Spinal cord (tissue), 10 donors: ENCODE data around the gene TEX28. TPM values are rescaled to one million over a fixed set of nuclear protein-coding genes. Genes with fewer than 3 reads are reported as not detected.

Experiments
- DNase-seq, 6 donors: peaks; one replicate each; pipeline versions ENCODE4 v3.0.0 to v3.0.0-alpha.2; 2013 to 2015; ENCODE audit warnings: low spot score in 6 of 6, low read depth in 4 of 6
- H3K27ac ChIP-seq: one replicate; pipeline ENCODE4 v1.5.1; 2013; ENCODE audit warnings: low read depth, low read length, control low read depth
- H3K27me3 ChIP-seq: one replicate; pipeline ENCODE4 v1.6.1; 2013; ENCODE audit warnings: low read length; ENCODE audit not compliant: control insufficient read depth, insufficient read depth
- H3K36me3 ChIP-seq: one replicate; pipeline ENCODE4 v1.6.1; 2013; ENCODE audit warnings: low read length; ENCODE audit not compliant: control insufficient read depth, insufficient read depth
- H3K4me1 ChIP-seq: one replicate; pipeline ENCODE4 v1.6.1; 2013; ENCODE audit warnings: low read length; ENCODE audit not compliant: control insufficient read depth, insufficient read depth
- H3K4me3 ChIP-seq: one replicate; pipeline ENCODE4 v1.5.1; 2013; ENCODE audit warnings: low read depth, low read length, control low read depth
- H3K9me3 ChIP-seq: one replicate; pipeline ENCODE4 v1.6.1; 2013; ENCODE audit warnings: low read length; ENCODE audit not compliant: control insufficient read depth, insufficient read depth
- WGBS: methylation state at CpG from one replicate; pipeline ENCODE4 v1.1.5; 2013; ENCODE audit warnings: missing lambda C conversion rate; ENCODE audit not compliant: insufficient coverage; 5-methylcytosine and 5-hydroxymethylcytosine counted together
- polyA plus RNA-seq, 2 donors: library from polyadenylated mRNA; unstranded; fragments of 120-200 nt; gene quantifications; one replicate each; pipeline ENCODE4 v1.2.1, GENCODE V29; 2013; ENCODE audit not compliant: insufficient read length in 2 of 2
- total RNA-seq, 2 donors: library from RNA; depleted of rRNA in 1 of 2; stranded (reverse); fragments of 120-200 nt in 1 of 2; fragments of >200 nt in 1 of 2; gene quantifications; one replicate each; pipeline versions ENCODE4 v1.2.3 to v1.2.4, GENCODE V29; 2013 to 2014
- donor health status: healthy.

TEX28 gene
- total and polyA plus RNA-seq, 4 donors = not detected

DNA sequence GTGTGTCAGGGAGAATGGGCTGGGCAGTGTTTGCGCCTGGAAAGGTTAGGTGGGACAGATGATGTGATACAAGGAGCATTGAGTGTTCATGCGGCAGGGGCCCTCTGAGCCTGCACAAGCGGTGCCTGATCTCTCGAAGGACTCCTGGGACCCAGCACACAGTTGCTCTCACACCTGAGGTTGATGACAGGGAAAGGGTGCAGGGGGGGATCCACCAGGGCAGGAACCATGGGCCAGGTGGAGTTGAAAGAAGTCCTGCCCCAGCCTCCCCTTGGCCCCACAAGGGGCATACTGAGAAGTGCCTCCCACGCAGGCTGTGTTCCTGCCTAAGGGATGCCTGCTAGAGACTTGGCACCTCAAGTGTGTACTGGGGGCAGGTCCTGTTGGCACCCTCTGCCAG lies 33.7 kb upstream of the TEX28 start:
- Histone ChIP-seq H3K36me3 (no peaks in the 10 kb centered on the region), H3K27me3 (no peaks in the 10 kb centered on the region), H3K4me1 (peaks cover 8% of the 10 kb centered on the region), H3K4me3 (no peak overlapping the region), H3K9me3 (no peaks in the 10 kb centered on the region), H3K27ac (no peak overlapping the region)
- DNase-seq = no peak
- WGBS = 93% methylated on average over 5 of the region's 5 CpGs

DNA sequence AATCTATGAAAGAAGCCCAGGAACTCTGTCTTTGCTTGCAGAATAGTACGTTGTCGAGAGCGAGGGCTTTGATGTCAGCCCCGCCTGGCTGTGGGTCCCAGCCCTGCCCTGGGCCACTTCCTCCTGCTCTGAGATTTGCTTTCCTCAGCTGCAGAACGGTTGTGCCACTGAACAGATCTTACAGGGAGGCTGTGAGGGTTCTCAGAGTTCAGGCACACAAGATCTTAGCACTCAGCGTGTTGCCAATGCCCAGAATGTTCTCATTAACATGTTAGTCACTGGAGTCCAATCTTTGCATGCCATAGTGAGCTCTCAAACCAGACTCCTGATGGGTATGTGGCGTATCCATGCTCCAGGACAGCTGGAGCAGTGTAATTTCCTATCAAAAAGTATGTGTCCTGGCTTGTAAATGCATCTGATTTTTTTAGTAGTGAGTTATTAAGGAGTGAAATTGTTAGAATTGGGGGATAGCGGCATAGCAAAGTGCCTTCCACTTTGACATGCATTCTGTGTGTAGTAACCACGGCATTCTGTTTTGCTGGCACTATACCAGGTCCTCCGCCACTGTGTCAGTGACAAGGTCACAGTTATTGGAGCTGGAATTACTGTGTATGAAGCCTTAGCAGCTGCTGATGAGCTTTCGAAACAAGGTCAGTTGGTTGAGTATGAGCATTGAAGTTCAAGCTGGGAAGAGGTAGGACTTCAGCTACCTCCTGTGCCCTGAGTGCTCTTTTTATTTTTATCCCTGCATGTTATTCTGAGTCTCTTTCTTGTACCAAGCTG lies 32.3 kb upstream of the TEX28 start:
- H3K36me3 ChIP-seq = no peaks in the 10 kb centered on the region
- peak in 1 of 6 donors; percentile 72 for DNase-seq
- 44% methylated on average over 10 of the region's 11 CpGs for WGBS
- H3K27ac ChIP-seq = no peak overlapping the region
- H3K4me3 ChIP-seq = no peak overlapping the region
- no peaks in the 10 kb centered on the region for H3K9me3 ChIP-seq
- no peaks in the 10 kb centered on the region for H3K27me3 ChIP-seq
- peaks cover 8% of the 10 kb centered on the region for H3K4me1 ChIP-seq

DNA sequence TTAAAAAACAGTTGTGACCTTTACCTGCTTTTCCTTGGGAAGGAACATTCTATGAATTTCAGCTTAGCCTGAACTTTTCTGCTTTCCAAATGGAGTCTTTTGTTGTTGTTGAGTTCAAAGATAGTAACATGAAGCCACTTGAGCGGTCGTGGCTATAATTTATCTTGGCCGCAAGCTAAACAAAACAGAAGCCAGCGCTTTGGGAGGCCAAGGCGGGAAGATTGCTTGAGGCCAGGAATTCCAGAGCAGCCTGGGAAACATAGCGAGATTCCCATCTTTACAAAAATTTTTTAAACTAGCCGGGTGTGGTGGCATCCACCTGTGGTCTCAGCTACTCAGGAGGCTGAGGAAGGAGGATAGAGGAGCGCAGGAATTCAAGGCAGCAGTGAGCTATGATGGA lies 30.6 kb upstream of the TEX28 start:
- peaks cover 8% of the 10 kb centered on the region for H3K4me1 ChIP-seq
- WGBS = 70% methylated on average over 7 of the region's 8 CpGs
- H3K27ac ChIP-seq = no peak overlapping the region
- no peaks in the 10 kb centered on the region for H3K9me3 ChIP-seq
- no peaks in the 10 kb centered on the region for H3K36me3 ChIP-seq
- no peaks in the 10 kb centered on the region for H3K27me3 ChIP-seq
- H3K4me3 ChIP-seq = no peak overlapping the region
- no peak for DNase-seq

DNA sequence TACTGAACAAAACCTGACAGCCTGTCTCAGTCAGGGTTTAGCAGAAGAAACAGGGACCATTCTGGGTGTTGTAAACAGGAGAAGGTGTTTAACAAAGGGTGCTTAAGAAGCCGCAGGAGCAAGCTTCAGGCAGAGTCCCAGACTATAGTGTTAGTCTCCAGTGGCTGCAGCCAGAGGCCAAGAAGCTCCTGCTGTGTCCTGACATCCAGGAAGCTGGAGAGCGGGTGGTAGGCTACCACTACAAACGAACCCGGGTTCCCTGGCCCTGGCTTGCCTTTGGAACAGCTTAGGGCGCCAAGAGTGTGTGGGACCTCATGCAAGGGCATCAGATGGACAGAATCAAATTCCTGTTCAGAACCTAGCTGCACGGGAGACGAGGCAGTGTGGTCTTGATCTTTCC lies 28.6 kb upstream of the TEX28 start:
- WGBS = 61% methylated on average over 7 of the region's 7 CpGs
- Histone ChIP-seq H3K4me3 (no peak overlapping the region), H3K27me3 (no peaks in the 10 kb centered on the region), H3K4me1 (peaks cover 5% of the 10 kb centered on the region), H3K27ac (no peak overlapping the region), H3K9me3 (no peaks in the 10 kb centered on the region), H3K36me3 (no peaks in the 10 kb centered on the region)
- DNase-seq = no peak

DNA sequence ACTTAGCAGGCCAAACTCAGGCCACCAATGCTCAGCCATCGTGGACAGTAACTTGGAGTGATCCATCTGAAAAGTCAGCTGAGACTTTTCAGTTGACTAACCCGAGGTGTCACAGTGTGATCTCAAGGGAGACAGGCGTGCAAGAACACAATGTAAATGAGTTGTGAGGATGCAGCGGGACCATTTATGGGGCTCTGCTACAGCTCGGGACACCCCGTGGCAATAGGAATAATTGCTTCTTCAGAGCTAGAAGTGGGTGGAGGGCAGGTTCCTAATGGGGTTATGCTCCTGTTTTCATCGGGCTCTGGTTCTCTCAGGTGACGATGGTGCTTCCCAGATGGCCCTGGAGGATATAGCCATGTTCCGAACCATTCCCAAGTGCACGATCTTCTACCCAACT lies 28.0 kb upstream of the TEX28 start:
- H3K36me3 ChIP-seq = no peaks in the 10 kb centered on the region
- H3K9me3 ChIP-seq = no peaks in the 10 kb centered on the region
- peaks cover 4% of the 10 kb centered on the region for H3K4me1 ChIP-seq
- H3K27ac ChIP-seq = no peak overlapping the region
- DNase-seq = no peak
- no peak overlapping the region for H3K4me3 ChIP-seq
- 65% methylated on average over 9 of the region's 10 CpGs for WGBS
- H3K27me3 ChIP-seq = no peaks in the 10 kb centered on the region

DNA sequence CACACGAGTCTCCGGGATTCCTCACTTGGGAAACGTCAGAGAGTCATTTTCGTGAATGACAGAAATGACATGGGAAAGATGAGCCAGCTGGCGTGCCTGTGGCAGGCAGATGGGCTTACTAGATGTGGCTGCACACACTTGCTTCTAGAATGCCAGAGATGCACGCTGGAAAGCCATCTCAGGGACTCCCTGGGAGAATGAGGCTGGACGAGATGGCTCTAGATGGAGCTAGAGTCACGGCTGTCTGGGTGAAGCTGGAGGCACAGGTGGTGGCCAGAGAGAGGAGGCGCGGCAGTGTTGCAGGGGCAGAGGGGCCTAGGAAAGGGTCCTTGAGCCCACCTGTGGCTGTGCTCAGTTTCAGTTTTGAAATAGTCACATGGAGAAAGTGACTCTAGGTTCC lies 26.7 kb upstream of the TEX28 start:
- H3K36me3 ChIP-seq = no peaks in the 10 kb centered on the region
- no peaks in the 10 kb centered on the region for H3K4me1 ChIP-seq
- H3K27me3 ChIP-seq = no peaks in the 10 kb centered on the region
- DNase-seq = peak in 2 of 6 donors; percentile 73 to 75
- no peak overlapping the region for H3K27ac ChIP-seq
- 65% methylated on average over 10 of the region's 10 CpGs for WGBS
- H3K4me3 ChIP-seq = no peak overlapping the region
- no peaks in the 10 kb centered on the region for H3K9me3 ChIP-seq

DNA sequence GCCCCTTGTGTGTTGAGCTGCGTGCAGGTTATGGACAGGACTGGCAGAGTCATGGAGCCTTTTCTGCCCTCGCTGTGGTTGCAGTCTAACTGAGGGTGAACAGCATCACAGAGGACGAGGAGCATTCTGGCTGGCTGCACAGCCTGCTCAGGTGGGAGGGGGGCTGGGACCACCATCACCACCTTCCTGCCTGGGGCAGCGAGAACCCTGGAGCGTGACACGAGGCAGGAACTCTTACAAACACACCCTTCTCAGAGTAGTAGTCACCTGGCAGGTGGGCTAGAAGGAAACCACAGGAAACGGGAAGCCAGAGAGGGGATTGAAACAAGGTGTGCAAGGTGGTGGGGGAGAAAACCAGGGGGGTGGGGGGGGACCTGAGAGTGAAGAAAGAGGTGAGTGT lies 26.2 kb upstream of the TEX28 start:
- no peak overlapping the region for H3K27ac ChIP-seq
- WGBS = 65% methylated on average over 3 of the region's 7 CpGs
- DNase-seq = no peak
- H3K9me3 ChIP-seq = no peaks in the 10 kb centered on the region
- no peaks in the 10 kb centered on the region for H3K36me3 ChIP-seq
- no peak overlapping the region for H3K4me3 ChIP-seq
- no peaks in the 10 kb centered on the region for H3K27me3 ChIP-seq
- H3K4me1 ChIP-seq = no peaks in the 10 kb centered on the region

DNA sequence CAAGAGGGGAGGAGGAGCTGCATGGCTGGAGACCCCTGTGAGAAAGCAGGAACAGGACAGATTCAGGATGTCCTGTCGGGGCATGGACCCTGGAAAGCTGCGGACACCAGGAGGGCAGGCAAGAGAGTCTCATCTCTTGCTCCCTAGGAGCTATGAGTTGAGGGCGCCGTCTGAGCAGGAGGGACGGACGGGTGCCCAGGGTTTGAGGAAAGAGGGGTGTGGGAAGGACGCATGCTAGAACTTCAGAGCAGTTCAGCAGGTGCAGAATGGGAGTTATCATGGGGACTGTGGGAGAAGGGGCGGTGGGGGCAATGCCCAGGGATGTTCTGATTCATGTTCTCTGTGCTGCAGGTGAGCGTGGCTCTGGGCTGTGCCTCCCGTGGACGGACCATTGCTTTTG lies 25.5 kb upstream of the TEX28 start:
- Histone ChIP-seq H3K4me3 (no peak overlapping the region), H3K36me3 (no peaks in the 10 kb centered on the region), H3K27me3 (no peaks in the 10 kb centered on the region), H3K4me1 (no peaks in the 10 kb centered on the region), H3K27ac (no peak overlapping the region), H3K9me3 (no peaks in the 10 kb centered on the region)
- 85% methylated on average over 8 of the region's 11 CpGs for WGBS
- DNase-seq = no peak

DNA sequence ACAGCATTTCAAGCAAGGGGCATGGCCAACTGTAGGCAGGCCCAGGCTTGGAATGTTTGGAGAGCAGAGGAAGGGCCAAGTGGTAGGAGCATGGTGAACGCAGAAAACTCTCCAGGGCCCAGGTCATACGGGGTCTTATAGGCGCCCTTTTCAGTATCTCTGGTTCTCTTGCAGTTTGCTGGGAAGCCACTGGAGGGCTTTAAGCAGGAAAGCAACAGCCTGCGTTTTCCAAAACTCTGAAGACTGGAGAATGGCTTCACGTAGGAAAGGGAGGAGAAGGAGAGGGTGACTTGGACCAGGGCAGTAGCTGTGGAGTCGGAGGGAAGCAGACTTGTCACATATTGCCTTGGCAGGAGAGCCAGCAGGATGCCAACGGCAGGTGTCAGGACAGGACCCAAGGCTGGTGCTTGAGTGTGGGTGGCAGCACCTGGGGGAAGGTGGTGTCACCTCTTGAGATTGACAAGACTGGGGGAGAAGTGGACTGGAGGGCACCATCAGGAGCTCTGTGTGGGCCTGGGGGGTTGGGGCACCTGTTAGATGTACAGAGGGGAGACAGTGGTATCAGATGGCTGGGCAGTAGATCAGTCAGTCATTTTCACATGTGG lies 22.6 kb upstream of the TEX28 start:
- Histone ChIP-seq H3K4me1 (no peaks in the 10 kb centered on the region), H3K27ac (no peak overlapping the region), H3K27me3 (no peaks in the 10 kb centered on the region), H3K36me3 (no peaks in the 10 kb centered on the region), H3K4me3 (no peak overlapping the region), H3K9me3 (no peaks in the 10 kb centered on the region)
- DNase-seq = peak in 2 of 6 donors; percentile 46 to 48
- WGBS = 28% methylated on average over 7 of the region's 7 CpGs

DNA sequence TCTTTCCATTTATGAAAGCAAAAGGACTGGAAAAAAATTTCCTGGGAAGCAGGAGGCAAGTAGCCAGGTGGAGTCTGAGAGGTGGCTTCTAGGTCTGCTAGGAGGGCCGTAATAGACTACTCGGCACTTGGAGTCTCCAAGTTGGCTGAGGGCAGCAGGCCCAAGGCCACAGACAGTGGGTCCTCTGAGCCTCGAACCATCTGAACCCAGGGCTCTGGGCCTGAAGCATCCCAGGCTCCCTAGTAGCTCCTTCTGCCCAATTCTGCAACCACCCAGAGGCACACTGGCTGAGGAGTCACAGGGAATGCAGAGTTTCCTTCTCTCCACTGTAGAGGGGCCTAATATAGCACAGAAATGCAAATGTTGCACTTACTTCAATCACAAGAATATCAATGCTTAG lies 20.5 kb upstream of the TEX28 start:
- Histone ChIP-seq H3K27me3 (no peaks in the 10 kb centered on the region), H3K4me1 (no peaks in the 10 kb centered on the region), H3K4me3 (no peak overlapping the region), H3K36me3 (no peaks in the 10 kb centered on the region), H3K9me3 (no peaks in the 10 kb centered on the region), H3K27ac (no peak overlapping the region)
- 56% methylated on average over 3 of the region's 3 CpGs for WGBS
- DNase-seq = no peak
